Mesenchymal stem cell (in vitro differentiated cells and primary cell): ENCODE results near the gene BCO2. TPM values are rescaled to one million over a fixed set of nuclear protein-coding genes. Genes with fewer than 3 reads are reported as not detected.

Experiments used
- DNase-seq: peaks from one replicate; pipeline ENCODE4 v3.0.0-alpha.2; 2013
- H2AFZ ChIP-seq: one replicate; pipeline ENCODE4 v1.6.1; 2013; ENCODE audit warnings: low read depth, mild to moderate bottlenecking, control low read depth, inconsistent platforms, low read length, moderate library complexity
- H2AK5ac ChIP-seq: 2 replicates; pipeline ENCODE4 v1.6.1; 2013; ENCODE audit warnings: low read length, moderate library complexity, mild to moderate bottlenecking, inconsistent platforms; ENCODE audit not compliant: severe bottlenecking
- H2BK120ac ChIP-seq: one replicate; pipeline ENCODE4 v1.6.1; 2013; ENCODE audit warnings: low read depth, mild to moderate bottlenecking, inconsistent platforms, low read length, moderate library complexity
- H2BK12ac ChIP-seq, 2 experiments: one replicate each; pipeline ENCODE4 v1.6.1; 2013; ENCODE audit warnings: inconsistent platforms in 2 of 2, low read length in 2 of 2, mild to moderate bottlenecking in 2 of 2, moderate library complexity in 2 of 2, control low read depth in 1 of 2
- H2BK15ac ChIP-seq: one replicate; pipeline ENCODE4 v1.6.1; 2013; ENCODE audit warnings: mild to moderate bottlenecking, low read depth, inconsistent platforms; ENCODE audit not compliant: poor library complexity, severe bottlenecking
- H2BK5ac ChIP-seq: 2 replicates; pipeline ENCODE4 v1.6.1; 2013; ENCODE audit warnings: low read depth, mild to moderate bottlenecking, low read length, control low read depth, inconsistent platforms; ENCODE audit not compliant: poor library complexity, severe bottlenecking
- H3K14ac ChIP-seq, 2 experiments: one replicate each; pipeline ENCODE4 v1.6.1; 2013; ENCODE audit warnings: inconsistent platforms in 2 of 2, low read length in 2 of 2, control low read depth in 1 of 2, mild to moderate bottlenecking in 1 of 2, moderate library complexity in 1 of 2
- H3K18ac ChIP-seq, 2 experiments: one replicate each; pipeline ENCODE4 v1.6.1; 2013; ENCODE audit warnings: inconsistent platforms in 2 of 2, low read length in 2 of 2, control low read depth in 1 of 2, low read depth in 1 of 2, mild to moderate bottlenecking in 1 of 2
- H3K23ac ChIP-seq, 2 experiments: one replicate each; pipeline ENCODE4 v1.6.1; 2013; ENCODE audit warnings: inconsistent platforms in 2 of 2, low read length in 2 of 2, mild to moderate bottlenecking in 2 of 2, moderate library complexity in 2 of 2, control low read depth in 1 of 2
- H3K27ac ChIP-seq: 2 replicates; pipeline ENCODE4 v1.5.1; 2013; ENCODE audit warnings: mild to moderate bottlenecking, moderate library complexity, low read length, control low read depth, inconsistent platforms; ENCODE audit not compliant: poor library complexity, severe bottlenecking
- H3K27me3 ChIP-seq, 2 experiments: 2 replicates each; pipeline versions ENCODE4 v1.6.1 to v1.7.0; 2013; ENCODE audit warnings: low read length in 2 of 2, mild to moderate bottlenecking in 2 of 2, moderate library complexity in 2 of 2, control low read depth in 1 of 2, inconsistent platforms in 1 of 2; ENCODE audit not compliant: control insufficient read depth in 1 of 2, insufficient read depth in 1 of 2
- H3K36me3 ChIP-seq, 2 experiments: 2 replicates each; pipeline versions ENCODE4 v1.6.1 to v1.7.0; 2013; ENCODE audit warnings: low read length in 2 of 2, control low read depth in 1 of 2, inconsistent platforms in 1 of 2, low read depth in 1 of 2, mild to moderate bottlenecking in 1 of 2; ENCODE audit not compliant: insufficient read depth in 2 of 2, control insufficient read depth in 1 of 2
- H3K4ac ChIP-seq, 2 experiments: one replicate each; pipeline ENCODE4 v1.6.1; 2013; ENCODE audit warnings: inconsistent platforms in 2 of 2, low read length in 2 of 2, mild to moderate bottlenecking in 2 of 2, moderate library complexity in 2 of 2, control low read depth in 1 of 2, low read depth in 1 of 2
- H3K4me1 ChIP-seq: 2 replicates; pipeline ENCODE4 v1.6.1; 2013; ENCODE audit warnings: low read depth, low read length, control low read depth; ENCODE audit not compliant: control insufficient read depth, insufficient read depth
- H3K4me2 ChIP-seq: 2 replicates; pipeline ENCODE4 v1.6.1; 2013; ENCODE audit warnings: low read length, mild to moderate bottlenecking, inconsistent platforms; ENCODE audit not compliant: poor library complexity, severe bottlenecking
- H3K4me3 ChIP-seq, 2 experiments: 2 replicates each; pipeline versions ENCODE4 v1.5.1 to v1.7.0; 2013; ENCODE audit warnings: low read length in 2 of 2, mild to moderate bottlenecking in 2 of 2, control low read depth in 1 of 2, low read depth in 1 of 2; ENCODE audit not compliant: insufficient read depth in 1 of 2
- H3K79me1 ChIP-seq: replicated peaks from 2 replicates; pipeline ENCODE4 v1.6.1; 2013; ENCODE audit warnings: mild to moderate bottlenecking, control low read depth, low read length, inconsistent platforms; ENCODE audit not compliant: poor library complexity, severe bottlenecking
- H3K9ac ChIP-seq: 2 replicates; pipeline ENCODE4 v1.7.0; 2013; ENCODE audit warnings: mild to moderate bottlenecking, low read length, moderate library complexity
- H3K9me3 ChIP-seq: 2 replicates; pipeline ENCODE4 v1.7.0; 2013; ENCODE audit warnings: mild to moderate bottlenecking, low read length; ENCODE audit not compliant: control insufficient read depth
- H4K8ac ChIP-seq: one replicate; pipeline ENCODE4 v1.6.1; 2013; ENCODE audit warnings: inconsistent platforms, mild to moderate bottlenecking, low read length, moderate library complexity
- H4K91ac ChIP-seq: one replicate; pipeline ENCODE4 v1.6.1; 2013; ENCODE audit warnings: mild to moderate bottlenecking, low read length, inconsistent platforms
- WGBS: methylation state at CpG from one replicate; pipeline ENCODE4 v1.1.7; 2013; ENCODE audit warnings: mixed read lengths; 5-methylcytosine and 5-hydroxymethylcytosine counted together
- polyA plus RNA-seq, 2 experiments: library from polyadenylated mRNA; stranded (reverse); fragments of 200-250 nt; gene quantifications; one replicate each; pipeline ENCODE4 v1.2.3, GENCODE V29; 2013

The BCO2 gene
- polyA plus RNA-seq (2013, experiment 1 of 2): 5.3 TPM
- polyA plus RNA-seq (2013, experiment 2 of 2): 4.9 TPM

GRCh38 chr11:112174789-112175598, at the start of gene BCO2:
Gene BCO2, plus strand, starts transcription at chr11:112175512. Its CDS starts 90 bp downstream, at chr11:112175602.
- Histone ChIP-seq H3K23ac (no peak within 1 kb of the TSS), H4K8ac (no peak within 1 kb of the TSS), H3K4me3 (peak within 1 kb of the TSS in 1 of 2 experiments; percentile 69), H2AK5ac (no peak within 1 kb of the TSS), H3K9ac (peak within 1 kb of the TSS; percentile 88), H3K4me1 (peaks cover 3% of the 10 kb centered on the region), H3K27ac (no peak within 1 kb of the TSS), H3K4me2 (peak within 1 kb of the TSS; percentile 74), H3K79me1 (no peaks in the 10 kb centered on the region), H3K14ac (no peak within 1 kb of the TSS), H3K18ac (no peak within 1 kb of the TSS), H3K4ac (no peak within 1 kb of the TSS), H2AFZ (no peak within 1 kb of the TSS), H3K9me3 (no peaks in the 10 kb centered on the region), H2BK120ac (no peak within 1 kb of the TSS), H2BK15ac (no peak within 1 kb of the TSS), H2BK12ac (no peak within 1 kb of the TSS), H3K36me3 (no peaks in the 10 kb centered on the region), H4K91ac (no peak within 1 kb of the TSS), H3K27me3 (peaks cover 0 to 3% of the 10 kb centered on the region in 2 experiments), H2BK5ac (no peak within 1 kb of the TSS)
- WGBS: 3% methylated on average over 11 of the region's 11 CpGs
- DNase-seq: peak; percentile 96

- Histone ChIP-seq H2BK12ac (no peak overlapping the region), H3K4me2 (no peak overlapping the region), H2BK120ac (peak overlapping the region; percentile 15), H3K27ac (no peak overlapping the region), H2BK15ac (no peak overlapping the region), H3K4ac (peak overlapping the region in 1 of 2 experiments; percentile 7), H3K27me3 (no peaks in the 10 kb centered on the region), H3K9me3 (no peaks in the 10 kb centered on the region), H3K4me1 (peaks cover 10% of the 10 kb centered on the region), H3K4me3 (no peak overlapping the region), H2AK5ac (no peak overlapping the region), H3K9ac (no peak overlapping the region), H3K79me1 (no peaks in the 10 kb centered on the region), H3K36me3 (no peaks in the 10 kb centered on the region), H2BK5ac (no peak overlapping the region), H4K91ac (no peak overlapping the region), H3K23ac (peak overlapping the region in 1 of 2 experiments; percentile 9), H3K18ac (no peak overlapping the region), H4K8ac (peak overlapping the region; percentile 12), H2AFZ (no peak overlapping the region), H3K14ac (no peak overlapping the region)
- WGBS: 100% methylated on average over 2 of the region's 2 CpGs
- no peak for DNase-seq
These were observed 48.3 kb upstream of the BCO2 start for GRCh38 chr11:112127056-112127455.

GRCh38 chr11:112128483-112129121, 46.7 kb upstream of the BCO2 start:
- Histone ChIP-seq H3K4me3 (no peak overlapping the region), H3K9ac (no peak overlapping the region), H3K4me1 (peaks cover 10% of the 10 kb centered on the region), H4K91ac (peak overlapping the region; percentile 50), H2AFZ (no peak overlapping the region), H3K36me3 (no peaks in the 10 kb centered on the region), H2BK15ac (no peak overlapping the region), H3K4ac (no peak overlapping the region), H3K23ac (no peak overlapping the region), H3K27me3 (no peaks in the 10 kb centered on the region), H2BK12ac (peak overlapping the region in 1 of 2 experiments; percentile 45), H3K79me1 (no peaks in the 10 kb centered on the region), H2BK5ac (no peak overlapping the region), H3K27ac (peak overlapping the region; percentile 39), H2AK5ac (no peak overlapping the region), H3K4me2 (no peak overlapping the region), H3K18ac (peak overlapping the region in 1 of 2 experiments; percentile 70), H3K14ac (peak overlapping the region in 1 of 2 experiments; percentile 36), H4K8ac (peak overlapping the region; percentile 60), H2BK120ac (peak overlapping the region; percentile 34), H3K9me3 (no peaks in the 10 kb centered on the region)
- WGBS: 25% methylated on average over 3 of the region's 3 CpGs
- peak; percentile 89 for DNase-seq

GRCh38 chr11:112129656-112130055, 45.7 kb upstream of the BCO2 start:
- H2BK5ac ChIP-seq: no peak overlapping the region
- H3K27me3 ChIP-seq: no peaks in the 10 kb centered on the region
- H2AK5ac ChIP-seq: peak overlapping the region; percentile 6
- H2BK15ac ChIP-seq: no peak overlapping the region
- H3K4ac ChIP-seq: no peak overlapping the region
- H3K18ac ChIP-seq: peak overlapping the region in 1 of 2 experiments; percentile 1
- no peak overlapping the region for H2BK120ac ChIP-seq
- H3K4me3 ChIP-seq: no peak overlapping the region
- H4K8ac ChIP-seq: no peak overlapping the region
- peak overlapping the region in 1 of 2 experiments; percentile 4 for H2BK12ac ChIP-seq
- no peaks in the 10 kb centered on the region for H3K9me3 ChIP-seq
- H4K91ac ChIP-seq: no peak overlapping the region
- no peak overlapping the region for H3K9ac ChIP-seq
- DNase-seq: no peak
- peaks cover 10% of the 10 kb centered on the region for H3K4me1 ChIP-seq
- 97% methylated on average over 5 of the region's 5 CpGs for WGBS
- no peaks in the 10 kb centered on the region for H3K79me1 ChIP-seq
- H3K14ac ChIP-seq: no peak overlapping the region
- no peak overlapping the region for H3K27ac ChIP-seq
- no peak overlapping the region for H3K23ac ChIP-seq
- no peak overlapping the region for H3K4me2 ChIP-seq
- H3K36me3 ChIP-seq: no peaks in the 10 kb centered on the region
- no peak overlapping the region for H2AFZ ChIP-seq
